ENCODE data around the gene CPOX. TPM values are rescaled to one million over a fixed set of nuclear protein-coding genes. Genes with fewer than 3 reads are reported as not detected.

CPOX gene
- total RNA-seq = 16.8 and 20.8 TPM in 2 replicates

DNA sequence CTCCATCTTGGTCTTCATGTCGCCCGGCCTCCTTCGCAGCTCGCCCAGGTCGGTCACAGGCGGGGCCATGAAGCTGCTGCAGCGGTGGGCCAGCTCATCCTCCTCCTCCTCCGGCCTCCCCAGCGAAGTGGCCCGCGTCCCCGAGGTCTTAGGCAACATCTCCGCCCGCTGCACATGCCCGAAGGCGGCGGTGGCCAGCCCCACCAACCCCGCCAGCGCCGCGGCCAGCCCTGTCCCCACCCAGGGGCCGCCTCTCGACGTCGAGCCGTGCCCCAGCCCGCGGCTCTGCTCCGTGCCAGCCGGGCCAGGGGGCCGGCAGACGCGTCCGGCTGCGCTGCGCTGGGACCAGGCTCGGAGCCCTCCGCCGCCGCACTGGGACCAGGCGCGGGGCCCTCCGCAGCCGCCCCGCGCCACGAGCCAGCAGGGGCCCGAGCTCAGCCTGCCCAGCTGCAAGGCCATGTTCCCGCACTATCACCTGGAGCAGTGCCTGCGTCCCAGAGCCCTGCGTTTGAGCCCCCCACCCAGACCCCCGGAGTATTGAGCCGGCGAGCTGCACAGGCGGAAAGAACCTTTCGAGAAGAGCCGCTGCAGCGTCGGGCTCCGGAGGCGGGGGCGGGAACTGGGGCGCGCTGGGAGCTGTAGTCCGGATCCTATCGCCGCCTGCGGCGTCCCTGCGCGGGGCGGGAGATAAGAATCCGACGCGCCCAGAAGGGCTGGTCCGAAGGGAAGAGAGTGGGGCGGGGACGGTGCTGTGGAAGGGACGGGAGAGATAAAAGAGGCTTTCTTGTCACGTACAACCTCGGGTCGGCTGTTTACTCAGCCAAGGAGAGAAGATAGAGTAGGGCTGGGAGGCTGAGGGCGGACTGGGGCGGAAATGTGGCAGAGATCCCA, at the start of gene CPOX:
Gene CPOX, minus strand, starts transcription at position 566 of the 891 bp plus-strand sequence. Its CDS starts 107 bp downstream, at position 459.

DNA sequence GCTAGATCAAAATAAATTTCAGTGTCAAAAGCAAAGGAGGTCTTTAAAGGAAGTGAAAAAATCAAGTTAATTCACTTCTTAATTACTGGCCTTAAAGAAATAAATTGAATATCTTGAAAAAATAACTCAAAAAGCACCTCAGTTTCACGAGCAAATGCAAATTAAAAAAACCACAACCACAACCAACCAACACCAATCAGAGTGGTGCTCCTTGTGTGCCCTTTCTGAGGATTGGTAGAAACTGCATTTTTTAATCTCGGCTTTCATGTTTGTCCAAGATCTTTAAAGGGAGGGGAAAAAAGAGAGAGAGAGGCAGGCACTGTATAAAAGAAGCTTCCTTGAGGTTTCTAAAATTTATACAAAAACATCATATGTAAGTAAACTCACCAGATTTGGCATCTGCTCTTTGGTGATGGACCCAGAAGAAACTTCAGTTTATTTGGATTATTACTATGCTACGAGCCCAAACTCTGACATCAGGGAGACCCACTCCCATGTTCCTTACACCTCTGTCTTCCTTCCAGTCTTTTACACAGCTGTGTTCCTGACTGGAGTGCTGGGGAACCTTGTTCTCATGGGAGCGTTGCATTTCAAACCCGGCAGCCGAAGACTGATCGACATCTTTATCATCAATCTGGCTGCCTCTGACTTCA, 61.7 kb downstream of the CPOX start, which contains the start of gene GPR15:
Gene GPR15, plus strand, starts transcription at position 357 of the 653 bp plus-strand sequence. Its CDS starts 56 bp downstream, at position 413.

Other genes with a start within 250 kb of the CPOX start
- not detected in 2 replicates for gene OR5K4, start 239.8 kb downstream of the CPOX start, total RNA-seq
- not detected in 2 replicates for gene OR5K3, start 202.9 kb downstream of the CPOX start, total RNA-seq
- not detected in 2 replicates for gene OR5K1, start 130.4 kb downstream of the CPOX start, total RNA-seq
- not detected in 2 replicates for gene OR5K2, start 95.9 kb downstream of the CPOX start, total RNA-seq
- gene CLDND1, start 70.7 kb downstream of the CPOX start, total RNA-seq = 91.2 and 94.4 TPM in 2 replicates
- gene GPR15, start 61.6 kb downstream of the CPOX start, total RNA-seq = not detected in 2 replicates
- gene ST3GAL6, start 169.7 kb upstream of the CPOX start, total RNA-seq = 0.49 and 1.3 TPM in 2 replicates